Endothelial cell of umbilical vein (primary cell): ENCODE results near the gene ZSWIM5. TPM values are rescaled to one million over a fixed set of nuclear protein-coding genes. Genes with fewer than 3 reads are reported as not detected.

Experiments
- BruUV-seq: library from RNA; stranded (reverse); fragments of 400-500 nt; replicated peaks from 2 replicates; lab custom pipeline; 2021; lab: Mats Ljungman, UMichigan
- CTCF ChIA-PET: fragments of 300-600, 350-600 bp; sonication (Branson Sonifier 250); formaldehyde crosslinking; loops from one replicate; lab custom pipeline; 2021; ENCODE audit warnings: antibody characterized with exemption, inconsistent platforms; lab: Charles Lee
- POLR2A ChIA-PET: fragments of 300-600, 350-600 bp; sonication (Branson Sonifier 250); formaldehyde crosslinking; loops from one replicate; lab custom pipeline; 2021; ENCODE audit warnings: antibody characterized with exemption, inconsistent platforms; lab: Charles Lee
- DNase-seq: peaks from one replicate; pipeline ENCODE4 v3.0.0-alpha.2; 2011; ENCODE audit warnings: low read depth, low spot score
- FAIRE-seq: peaks from 2 replicates; lab custom pipeline; 2011; peaks lifted over from hg19 to GRCh38; lab: Jason Lieb, UNC
- H2AFZ ChIP-seq: 2 replicates; pipeline ENCODE4 v1.6.0; 2012; ENCODE audit warnings: low read depth, low read length, control low read depth, inconsistent platforms
- H3K27ac ChIP-seq: 2 replicates; pipeline ENCODE4 v1.5.1; 2011; ENCODE audit warnings: low read depth, mild to moderate bottlenecking, control low read depth, low read length, moderate library complexity; ENCODE audit not compliant: insufficient read depth
- H3K27me3 ChIP-seq, 2 experiments: 2 replicates each; pipeline versions ENCODE4 v1.6.0 to v1.6.1; 2011; ENCODE audit warnings: low read length in 2 of 2, mixed read lengths in 1 of 2; ENCODE audit not compliant: control insufficient read depth in 2 of 2, insufficient read depth in 2 of 2
- H3K36me3 ChIP-seq, 2 experiments: 2 replicates in 1 of 2; 3 replicates in 1 of 2; pipeline ENCODE4 v1.5.1; 2011; ENCODE audit warnings: low read length in 2 of 2, mild to moderate bottlenecking in 1 of 2, moderate library complexity in 1 of 2; ENCODE audit not compliant: control insufficient read depth in 2 of 2, insufficient read depth in 2 of 2; ENCODE audit errors: extremely low read depth in 1 of 2
- H3K4me1 ChIP-seq: 3 replicates; pipeline ENCODE4 v1.5.1; 2011; ENCODE audit warnings: mild to moderate bottlenecking, low read length; ENCODE audit not compliant: control insufficient read depth, insufficient read depth; ENCODE audit errors: extremely low read depth
- H3K4me2 ChIP-seq: 2 replicates; pipeline ENCODE4 v1.6.1; 2011; ENCODE audit warnings: low read length, control low read depth, mixed read lengths; ENCODE audit not compliant: insufficient read depth
- H3K4me3 ChIP-seq, 3 experiments: fragments of 200-600 bp in 1 of 3; sonication (generic), shearing (Covaris generic) in 1 of 3; replicated peaks in 1 of 3; 2 replicates each; pipeline ENCODE4 v1.5.1; 2011 to 2016; ENCODE audit warnings: control low read depth in 3 of 3, low read length in 3 of 3, mild to moderate bottlenecking in 2 of 3, inconsistent platforms in 1 of 3, low read depth in 1 of 3, moderate library complexity in 1 of 3; ENCODE audit not compliant: insufficient read depth in 1 of 3
- H3K79me2 ChIP-seq: 2 replicates; pipeline ENCODE4 v1.6.0; 2012; ENCODE audit warnings: low read length, inconsistent platforms; ENCODE audit not compliant: control insufficient read depth, insufficient read depth
- H3K9ac ChIP-seq: replicated peaks from 2 replicates; pipeline ENCODE3; 2011; ENCODE audit warnings: low read length, control low read depth; ENCODE audit not compliant: insufficient read depth; ENCODE audit errors: extremely low read depth
- H3K9me1 ChIP-seq: replicated peaks from 3 replicates; pipeline ENCODE4 v1.6.0; 2011; ENCODE audit warnings: mild to moderate bottlenecking, low read length; ENCODE audit not compliant: control insufficient read depth, insufficient read depth; ENCODE audit errors: extremely low read depth
- H3K9me3 ChIP-seq: replicated peaks from 2 replicates; pipeline ENCODE4 v1.5.1; 2012; ENCODE audit warnings: low read length, inconsistent platforms; ENCODE audit not compliant: control insufficient read depth, insufficient read depth
- H4K20me1 ChIP-seq: replicated peaks from 2 replicates; pipeline ENCODE3; 2011; ENCODE audit warnings: mild to moderate bottlenecking, low read length; ENCODE audit not compliant: control insufficient read depth, insufficient read depth; ENCODE audit errors: extremely low read depth
- CTCF ChIP-seq, 2 donors: IDR thresholded peaks; 1 replicate in 1 of 2; 2 replicates in 1 of 2; pipeline ENCODE4 v1.5.1; 2011; ENCODE audit warnings: low read length in 2 of 2, mild to moderate bottlenecking in 2 of 2, moderate library complexity in 2 of 2, control low read depth in 1 of 2, inconsistent platforms in 1 of 2, low read depth in 1 of 2; ENCODE audit not compliant: insufficient read depth in 1 of 2; ENCODE audit errors: extremely low read depth in 1 of 2
- EZH2 ChIP-seq: IDR thresholded peaks from 2 replicates; pipeline ENCODE4 v1.6.1; 2012; ENCODE audit warnings: borderline replicate concordance, low read depth, mild to moderate bottlenecking, moderate library complexity, low read length, inconsistent platforms; ENCODE audit not compliant: severe bottlenecking
- FOS ChIP-seq: IDR thresholded peaks from 2 replicates; pipeline ENCODE4 v1.6.1; 2011; ENCODE audit warnings: mild to moderate bottlenecking, low read length, moderate library complexity, borderline replicate concordance; ENCODE audit not compliant: insufficient read depth
- GATA2 ChIP-seq: IDR thresholded peaks from 2 replicates; pipeline ENCODE4 v1.7.0; 2011; ENCODE audit warnings: low read depth, mild to moderate bottlenecking, moderate library complexity, mixed read lengths, low read length; ENCODE audit not compliant: insufficient read length, insufficient read depth
- JUN ChIP-seq: IDR thresholded peaks from 2 replicates; pipeline ENCODE4 v1.6.1; 2011; ENCODE audit warnings: borderline replicate concordance, low read depth; ENCODE audit not compliant: insufficient read length, insufficient read depth
- MAX ChIP-seq: IDR thresholded peaks from 2 replicates; pipeline ENCODE4 v1.6.1; 2011; ENCODE audit not compliant: insufficient read depth, insufficient read length
- MYC ChIP-seq: IDR thresholded peaks from one replicate; pipeline ENCODE4 v1.6.1; 2011; ENCODE audit warnings: mild to moderate bottlenecking, low read depth, low read length
- POLR2A ChIP-seq: IDR thresholded peaks from 2 replicates; pipeline ENCODE4 v1.6.1; 2012; ENCODE audit warnings: low read depth, mild to moderate bottlenecking, control low read depth, low read length
- POLR2AphosphoS5 ChIP-seq: IDR thresholded peaks from 2 replicates; pipeline ENCODE4 v1.6.1; 2012; ENCODE audit warnings: low read depth, mild to moderate bottlenecking, control low read depth, low read length, moderate library complexity; ENCODE audit not compliant: insufficient read depth
- dilution Hi-C: fragments of 300-500 bp; cut with MboI; formaldehyde crosslinking; loops from one replicate; pipeline ENCODE4 v1.15.0; 2019; ENCODE audit warnings: low sequenced_read_pairs; ENCODE audit not compliant: extremely low pct_ligation_motif_present
- intact Hi-C: fragments of 100-400 bp; cut with micrococcal nuclease; formaldehyde crosslinking; loops from one replicate; pipeline ENCODE4 v1.10.0; 2022
- polyA plus RNA-seq, 4 experiments: library from polyadenylated mRNA; depleted of rRNA in 3 of 4; stranded (reverse) in 3 of 4; unstranded in 1 of 4; fragments of >200 nt; gene quantifications; 2 replicates each; pipeline versions ENCODE4 v1.2.1 to v1.2.3, GENCODE V29; 2011 to 2012; ENCODE audit warnings: missing spikeins in 1 of 4
- total RNA-seq: library from RNA; stranded (reverse); gene quantifications from 2 replicates; pipeline ENCODE4 v1.2.3, GENCODE V29; 2021

Gene ZSWIM5
- total and polyA plus RNA-seq, 2 donors (not counting 3 experiments of a cell fraction or from before 2014, with no cell fraction given): 1.6 to 4.3 TPM

DNA sequence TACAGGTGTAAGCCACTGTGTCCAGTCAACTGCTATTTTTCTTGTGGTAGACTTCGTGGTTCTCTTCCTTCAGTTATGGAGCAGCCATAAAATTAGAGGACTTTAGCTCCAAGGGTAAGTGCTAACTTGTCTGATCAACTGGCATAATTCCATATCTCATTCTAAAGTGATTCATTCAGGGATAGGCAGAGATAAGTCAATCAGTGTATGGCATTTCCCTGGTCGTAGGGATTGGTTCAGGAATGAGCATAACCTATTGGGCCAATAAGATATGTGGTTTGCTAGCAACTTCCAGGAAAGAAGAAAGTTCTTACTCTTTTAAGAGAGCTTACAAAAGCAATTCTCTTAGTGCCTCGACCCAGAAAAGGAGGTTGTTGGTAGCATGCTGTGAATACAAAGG, 4.7 kb upstream of the ZSWIM5 start:
- ChIA-PET POLR2A (no interaction called here), CTCF (interaction anchor here (0.7 to 1.4 kb wide), 2 partner anchors 14 to 17 kb away, joined by 5 read pairs; no protein-coding TSS in a partner anchor)
- DNase-seq (no peak), FAIRE-seq (no peak)
- BruUV-seq: no TSS peak
- TF ChIP-seq POLR2A (no peak), JUN (no peak), GATA2 (no peak), MYC (no peak), FOS (no peak), MAX (no peak), POLR2AphosphoS5 (no peak), CTCF (IDR thresholded peaks at IDR 0.05; ENCODE audit: extremely low read depth in 1 of 2, insufficient read depth in 1 of 2, low read depth in 1 of 2, low read length in 2 of 2) (no peak), EZH2 (no peak)
- dilution Hi-C loops (no loop called here), intact Hi-C loops (no loop called here)
- Histone ChIP-seq H3K4me1 (peaks cover 6% of the 10 kb centered on the region), H3K27ac (no peak overlapping the region), H4K20me1 (no peaks in the 10 kb centered on the region), H3K9me1 (no peaks in the 10 kb centered on the region), H3K4me2 (no peak overlapping the region), H3K36me3 (no peaks in the 10 kb centered on the region), H3K4me3 (no peak overlapping the region), H3K9me3 (no peaks in the 10 kb centered on the region), H3K27me3 (no peaks in the 10 kb centered on the region), H2AFZ (no peak overlapping the region), H3K9ac (no peak overlapping the region), H3K79me2 (no peaks in the 10 kb centered on the region)
